GM18505 (cell line): ENCODE results near the gene CCDC190.

Experiments
- ATAC-seq: cut with Tn5 transposase; IDR thresholded peaks from one replicate; pipeline ENCODE4 v1.9.1; 2021; ENCODE audit not compliant: unreplicated experiment
- POLR2A ChIP-seq: IDR thresholded peaks from 4 replicates; pipeline ENCODE4 v1.6.1; 2011; ENCODE audit warnings: borderline replicate concordance; ENCODE audit not compliant: insufficient read depth, insufficient read length; ENCODE audit errors: extremely low read depth

The CCDC190 gene

DNA sequence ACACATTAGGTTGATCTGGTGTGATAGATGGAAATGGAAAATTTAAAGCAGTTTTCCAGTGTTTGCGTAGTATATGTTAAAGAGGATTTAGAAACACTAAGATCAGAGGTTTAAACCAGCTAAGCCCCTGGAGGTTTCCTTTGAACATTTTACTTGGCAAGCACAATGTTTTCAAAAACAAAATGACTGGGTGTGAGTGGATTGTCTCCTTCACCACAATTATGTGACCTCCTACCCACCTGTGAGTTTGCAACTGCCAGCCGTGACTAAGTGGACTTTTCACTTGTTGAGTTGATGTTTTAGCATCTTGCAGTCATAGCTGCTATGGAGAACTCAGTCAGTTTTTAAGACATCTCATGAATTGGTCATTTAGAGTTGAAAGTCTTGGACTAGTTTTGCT, 4.7 kb downstream of the CCDC190 start:
- no peak for TF ChIP-seq POLR2A
- no peak for ATAC-seq

DNA sequence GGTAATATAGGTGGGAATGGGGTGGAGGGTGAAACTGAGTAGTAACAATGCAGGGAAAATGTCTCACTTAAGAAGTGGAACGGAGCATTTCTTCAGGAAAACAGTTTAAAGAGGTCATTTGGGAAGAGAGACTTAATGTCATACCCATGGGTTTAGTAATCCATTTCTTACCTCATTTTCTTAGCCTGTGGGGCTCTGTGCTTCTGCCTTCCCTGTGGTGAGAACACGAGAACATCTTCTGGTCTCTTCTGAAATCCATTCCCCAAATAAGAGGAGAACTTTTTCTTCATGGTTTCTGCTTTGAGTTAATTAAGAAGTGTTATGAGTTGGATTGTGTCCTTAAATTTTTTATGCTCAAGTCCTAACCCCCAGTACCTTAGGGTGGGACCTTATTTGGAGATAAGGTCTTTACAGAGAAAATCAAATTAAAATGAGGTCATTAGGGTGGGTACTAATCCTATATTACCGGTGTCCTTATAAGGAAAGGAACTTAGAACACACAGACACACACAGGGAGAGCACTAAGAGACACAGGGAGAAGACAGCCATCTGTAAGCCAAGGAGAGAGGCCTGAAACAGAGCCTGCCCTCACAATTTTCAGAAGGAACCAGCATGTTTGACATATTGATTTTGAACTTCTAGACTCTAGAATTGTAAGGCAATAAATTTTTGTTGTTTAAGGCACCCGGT, 5.4 kb downstream of the CCDC190 start:
- ATAC-seq: no peak
- no peak for TF ChIP-seq POLR2A

DNA sequence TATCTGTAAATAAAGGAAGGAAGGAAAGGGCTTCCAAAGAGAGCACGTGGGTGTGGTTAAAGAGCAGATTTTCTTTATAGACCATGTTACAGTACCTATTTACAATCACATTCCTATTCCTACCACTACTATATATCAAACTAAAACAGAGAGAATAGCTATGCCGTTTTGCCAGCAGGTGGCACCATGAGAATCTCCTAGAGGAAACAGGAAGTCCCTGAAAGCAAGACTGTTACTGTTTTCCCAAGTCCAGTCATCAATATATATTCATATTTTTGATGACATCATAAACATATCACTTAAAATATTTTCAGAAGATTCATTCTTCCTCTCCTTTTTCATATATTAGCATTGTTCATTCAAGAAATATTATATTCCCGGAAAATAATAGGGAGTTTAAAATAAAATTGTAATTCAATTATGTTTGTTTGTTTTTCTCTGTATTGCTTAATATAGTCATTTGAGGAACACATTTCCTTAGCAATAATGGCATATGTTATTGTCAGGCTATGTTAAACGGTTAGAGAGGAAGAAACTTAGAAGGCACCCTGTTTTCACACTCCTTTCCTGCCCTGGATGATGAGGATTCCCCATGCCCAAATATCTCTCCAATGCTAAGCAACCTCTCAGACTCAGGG, 6.6 kb downstream of the CCDC190 start:
- ATAC-seq: peak; percentile 53
- TF ChIP-seq POLR2A: no peak

DNA sequence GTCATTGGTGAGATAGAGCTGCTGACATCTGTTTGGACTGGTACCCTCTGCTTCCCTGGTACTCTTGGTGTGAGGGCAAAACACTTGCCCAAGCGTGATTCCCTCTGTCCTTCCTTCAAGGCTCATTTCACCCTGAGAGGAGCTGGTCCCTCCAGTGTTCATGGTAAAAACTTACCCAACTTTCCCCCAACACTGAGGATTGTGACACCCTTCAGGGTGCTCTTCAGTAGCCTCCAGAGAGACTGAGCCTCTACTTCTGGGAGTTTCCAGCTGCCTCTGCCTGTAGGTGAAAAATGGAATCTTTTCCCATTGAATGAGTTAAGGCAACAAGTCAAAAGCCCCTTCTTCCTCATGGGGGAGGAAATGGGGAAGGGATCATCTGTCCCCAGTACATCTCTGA, 9.6 kb downstream of the CCDC190 start:
- TF ChIP-seq POLR2A: no peak
- no peak for ATAC-seq

DNA sequence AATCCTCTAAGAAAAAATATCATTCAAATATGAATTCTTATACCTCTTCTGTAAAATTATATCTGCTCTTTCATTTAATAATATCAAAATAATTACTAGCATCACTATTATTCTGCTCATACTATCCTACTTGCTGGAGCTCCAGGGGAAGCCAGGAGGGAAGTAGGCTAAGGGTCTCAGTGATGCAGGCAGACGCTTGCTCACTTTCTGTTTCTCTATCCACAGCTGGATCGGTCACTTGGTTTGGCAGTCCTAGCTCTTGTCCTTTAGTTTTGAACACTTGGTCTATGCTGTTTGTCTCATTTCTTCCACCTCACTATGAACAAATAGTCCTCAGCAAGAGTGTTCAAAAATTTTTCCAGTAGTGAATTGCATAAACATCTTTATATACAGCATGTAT, 11.3 kb downstream of the CCDC190 start:
- no peak for ATAC-seq
- TF ChIP-seq POLR2A: no peak

DNA sequence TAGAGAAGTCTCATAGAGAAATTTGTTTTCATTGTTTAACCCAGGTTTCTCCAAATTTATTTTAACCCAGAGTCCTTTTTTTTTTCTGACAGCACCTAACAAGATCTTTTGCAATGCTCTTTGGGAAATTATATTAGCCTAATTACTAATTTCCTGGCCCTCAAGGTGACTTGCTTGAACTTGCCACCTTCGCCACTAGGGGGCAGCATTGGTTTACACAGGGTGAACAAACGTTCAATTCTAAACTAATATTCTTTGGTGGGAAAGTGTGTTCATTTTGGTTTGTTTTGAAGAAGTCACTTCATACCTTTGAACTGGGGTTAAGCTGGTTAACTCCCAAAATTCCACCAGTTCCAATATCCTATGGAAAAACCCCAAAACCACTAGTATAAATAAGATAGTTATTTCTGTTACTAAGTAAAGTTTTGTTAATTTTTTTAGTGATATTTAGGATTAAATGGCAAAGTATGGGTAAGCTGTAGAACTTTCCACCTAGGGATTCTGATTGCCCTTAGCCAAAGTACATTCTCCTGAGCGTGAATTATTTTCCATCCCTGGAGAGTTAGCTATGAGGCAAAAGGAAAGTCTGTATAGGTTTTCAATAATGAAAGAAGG, 13.0 kb downstream of the CCDC190 start:
- no peak for TF ChIP-seq POLR2A
- ATAC-seq: no peak

DNA sequence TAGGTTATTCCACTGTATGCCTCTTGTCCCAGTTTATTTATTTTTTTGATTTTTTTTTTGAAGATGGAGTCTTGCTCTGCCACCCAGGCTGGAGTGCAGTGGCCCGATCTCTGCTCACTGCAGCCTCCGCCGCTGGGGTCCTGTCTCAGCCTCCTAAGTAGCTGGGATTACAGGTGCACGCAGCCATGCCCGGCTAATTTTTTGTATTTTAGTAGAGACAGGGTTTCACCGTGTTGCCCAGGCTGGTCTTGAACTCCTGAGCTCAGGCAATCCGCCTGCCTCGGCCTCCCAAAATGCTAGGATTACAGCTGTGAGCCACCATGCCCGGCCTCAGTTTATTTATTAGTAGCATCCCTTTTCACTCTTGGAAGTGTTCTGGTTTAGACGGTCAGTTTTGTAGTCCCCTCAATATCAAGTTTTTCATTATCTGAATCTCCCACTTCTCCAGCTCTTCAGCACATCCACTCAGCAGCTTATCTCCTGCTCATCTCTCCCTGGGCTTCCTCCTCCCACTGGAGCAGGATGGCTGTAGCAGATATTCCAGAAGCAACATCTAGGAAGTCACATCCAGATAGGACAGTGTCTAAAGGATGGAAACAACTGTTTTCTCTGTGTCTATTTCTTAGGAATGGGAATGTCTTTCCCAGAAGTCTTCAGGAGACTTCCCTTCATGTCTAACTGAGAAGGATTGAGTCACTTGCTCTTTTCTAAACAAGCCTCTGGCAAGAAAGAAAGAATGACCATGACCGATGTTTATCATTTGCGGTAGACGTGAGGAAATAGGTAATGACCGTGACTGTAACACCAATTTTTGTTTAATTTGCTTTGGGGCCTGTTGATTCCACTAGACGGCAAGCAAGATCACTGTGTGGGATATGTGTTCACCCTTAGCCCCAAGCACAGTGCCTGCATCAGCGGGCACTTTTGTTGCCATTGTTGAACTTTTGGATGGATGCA, 14.4 kb downstream of the CCDC190 start:
- no peak for ATAC-seq
- no peak for TF ChIP-seq POLR2A

DNA sequence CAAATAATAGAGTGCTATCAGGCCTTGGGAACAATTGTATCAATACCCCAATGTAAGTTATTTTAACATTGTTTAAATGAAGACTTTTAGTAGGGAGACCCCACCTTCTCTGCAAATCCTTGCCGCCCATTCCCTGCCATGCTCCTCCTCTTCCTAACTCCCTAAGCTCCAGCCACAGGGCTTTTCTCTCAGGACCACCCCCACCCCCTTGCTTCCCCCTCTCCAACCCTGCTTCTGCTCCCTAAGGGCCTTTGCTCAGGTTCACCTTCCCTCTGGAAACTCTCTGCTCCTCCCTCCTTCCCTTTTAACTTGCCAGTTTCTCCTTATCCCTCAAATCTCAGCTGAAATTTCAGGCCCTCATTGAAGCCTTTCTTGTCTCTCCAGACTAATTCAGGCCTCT, 16.8 kb downstream of the CCDC190 start:
- ATAC-seq: no peak
- TF ChIP-seq POLR2A: no peak

DNA sequence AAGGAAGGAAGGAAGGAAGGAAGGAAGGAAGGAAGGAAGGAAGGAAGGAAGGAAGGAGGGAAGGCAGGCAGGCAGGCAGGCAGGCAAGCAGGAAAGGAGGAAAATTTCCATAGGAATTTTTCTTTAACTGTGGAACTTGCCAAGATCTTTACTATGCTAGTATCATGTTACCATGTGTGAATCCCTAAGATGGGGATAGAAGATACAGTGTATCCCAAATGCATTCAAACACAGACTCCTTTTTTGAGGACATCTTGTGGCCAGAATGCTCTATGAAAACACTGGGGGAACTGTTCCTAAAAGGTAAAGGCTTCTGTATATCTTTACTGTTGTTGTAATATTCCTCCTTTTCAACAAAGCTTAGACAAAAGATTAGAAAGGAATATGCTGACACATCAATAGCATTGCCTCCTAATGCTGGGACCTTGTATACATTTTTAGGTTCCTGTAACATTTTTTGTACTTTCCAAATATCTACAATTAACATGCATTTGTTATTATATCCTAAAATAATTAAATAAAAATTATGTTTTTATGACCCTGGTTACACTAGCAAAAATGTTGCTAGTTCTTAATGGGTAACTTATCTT, 20.6 kb downstream of the CCDC190 start:
- ATAC-seq: no peak

DNA sequence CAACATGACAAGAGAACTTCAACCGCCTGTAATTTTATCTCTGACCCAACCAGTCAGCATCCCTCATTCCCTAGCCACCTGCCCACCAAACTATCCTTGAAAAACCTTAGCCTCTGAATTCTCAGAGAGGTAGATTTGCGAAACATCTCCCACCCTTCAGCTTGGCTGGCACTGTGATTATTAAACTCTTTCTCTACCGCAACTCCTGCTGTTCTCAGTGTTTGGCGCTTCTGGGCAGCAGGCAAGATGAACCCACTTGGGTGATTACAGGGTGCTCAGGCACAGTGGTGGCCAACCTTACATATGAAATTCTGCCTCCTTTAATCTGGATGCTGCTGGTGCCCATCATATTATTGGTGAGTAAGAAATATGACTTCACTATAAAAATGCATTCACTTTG, 22.1 kb downstream of the CCDC190 start:
- TF ChIP-seq POLR2A: no peak
- ATAC-seq: no peak

More for the DNA sequence above, 20.6 kb downstream of the CCDC190 start:
- TF ChIP-seq POLR2A: no peak

DNA sequence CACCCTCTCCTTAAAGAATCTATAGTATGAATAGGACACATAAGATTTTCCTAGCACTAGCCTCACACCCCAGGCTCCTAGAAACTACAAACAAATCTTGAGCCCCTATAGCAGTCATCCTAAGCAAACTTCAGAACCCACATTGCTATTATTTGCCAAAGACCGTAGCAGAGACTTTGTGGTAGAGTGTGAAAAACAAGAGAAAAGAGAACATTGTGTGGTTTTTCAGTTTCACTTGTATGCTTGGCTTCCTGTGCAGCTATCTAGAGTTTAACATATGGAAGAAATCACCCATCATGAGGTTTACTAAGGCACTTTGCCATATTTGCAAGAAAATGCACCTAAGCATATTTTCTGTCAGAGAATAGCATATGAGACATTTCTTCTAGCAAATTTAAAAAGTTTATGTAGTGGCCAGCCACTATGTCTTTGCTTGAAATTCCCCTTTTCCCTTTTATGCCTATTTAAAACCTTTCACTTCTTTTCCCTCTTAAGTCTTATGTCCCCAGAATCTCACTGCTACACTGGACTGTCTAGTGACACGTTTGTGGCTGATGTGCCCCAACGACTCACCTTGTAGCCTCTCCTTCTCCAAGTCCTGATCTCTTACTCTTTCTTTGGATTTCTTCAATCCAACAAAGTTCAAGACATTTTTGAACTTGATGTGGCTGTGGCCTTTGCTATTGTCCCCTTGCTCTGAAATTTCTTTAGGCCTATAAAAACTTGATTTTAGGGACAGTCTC, 25.6 kb downstream of the CCDC190 start:
- peak; percentile 93 for ATAC-seq
- TF ChIP-seq POLR2A: no peak

DNA sequence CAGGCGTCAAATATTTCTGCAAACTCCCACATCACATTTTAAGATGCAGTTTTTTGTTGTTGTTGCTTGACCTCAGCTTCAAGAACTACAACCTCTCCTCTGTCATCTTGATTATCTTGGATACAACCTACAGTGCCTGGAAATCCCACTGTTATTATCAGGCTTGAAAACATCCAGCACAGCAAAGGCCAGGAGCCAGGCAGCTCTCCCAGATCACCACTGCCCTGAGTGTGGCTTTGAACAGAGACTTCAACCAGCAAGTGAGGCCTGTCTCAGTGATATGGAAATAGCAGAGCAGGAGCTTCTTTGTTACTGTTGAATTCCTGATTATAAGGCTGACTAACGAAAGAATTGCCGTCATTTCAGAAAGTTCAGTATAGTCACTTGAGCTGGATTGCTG, 28.5 kb downstream of the CCDC190 start:
- no peak for TF ChIP-seq POLR2A
- no peak for ATAC-seq
